PC-9 (cell line): ENCODE data around the gene DLG3. TPM values are rescaled to one million over a fixed set of nuclear protein-coding genes. Genes with fewer than 3 reads are reported as not detected.

Source experiments
- BruUV-seq: library from RNA; stranded (reverse); fragments of 400-500 nt; replicated peaks from 2 replicates; lab custom pipeline; 2021; lab: Mats Ljungman, UMichigan
- CTCF ChIA-PET: fragments of 300-600 bp; sonication (Branson Sonifier 250); formaldehyde crosslinking; loops from one replicate; lab custom pipeline; 2022; ENCODE audit warnings: antibody characterized with exemption; lab: Charles Lee
- POLR2A ChIA-PET: fragments of 300-600 bp; sonication (Branson Sonifier 250); formaldehyde crosslinking; loops from one replicate; lab custom pipeline; 2022; ENCODE audit warnings: antibody characterized with exemption; ENCODE audit not compliant: unreplicated experiment; lab: Charles Lee
- DNase-seq, 2 experiments: peaks; one replicate each; pipeline versions ENCODE4 v3.0.0 to v3.0.0-alpha.2; 2015 to 2022; ENCODE audit warnings: mixed read lengths in 1 of 2
- H2AFZ ChIP-seq: fragments of 200-600 bp; sonication (generic); 2 replicates; pipeline ENCODE4 v1.8.1; 2017; ENCODE audit warnings: antibody characterized with exemption
- H3F3A ChIP-seq: fragments of 200-600 bp; sonication (generic); 2 replicates; pipeline ENCODE4 v1.8.1; 2017; ENCODE audit warnings: antibody characterized with exemption, mild to moderate bottlenecking, low read depth; ENCODE audit not compliant: insufficient read depth
- H3K27ac ChIP-seq: fragments of 200-600 bp; sonication (generic); 2 replicates; pipeline ENCODE4 v1.6.1; 2016; ENCODE audit warnings: mixed run types
- H3K27me3 ChIP-seq: fragments of 200-600 bp; sonication (generic); 2 replicates; pipeline ENCODE4 v1.6.1; 2016; ENCODE audit warnings: low read depth, mixed run types; ENCODE audit not compliant: insufficient read depth
- H3K36me3 ChIP-seq: fragments of 200-600 bp; sonication (generic); 2 replicates; pipeline ENCODE4 v1.6.1; 2016; ENCODE audit warnings: low read depth, mixed run types
- H3K4me1 ChIP-seq: fragments of 200-600 bp; sonication (generic); replicated peaks from 2 replicates; pipeline ENCODE4 v1.6.1; 2016; ENCODE audit warnings: mixed run types; ENCODE audit not compliant: insufficient read depth
- H3K4me2 ChIP-seq: fragments of 200-600 bp; sonication (generic); 2 replicates; pipeline ENCODE4 v1.6.1; 2017; ENCODE audit warnings: mixed run types
- H3K4me3 ChIP-seq: fragments of 200-600 bp; sonication (generic); 2 replicates; pipeline ENCODE4 v1.6.1; 2016; ENCODE audit warnings: mixed run types
- H3K79me2 ChIP-seq: fragments of 200-600 bp; sonication (generic); 2 replicates; pipeline ENCODE4 v1.6.1; 2017; ENCODE audit warnings: low read depth, mixed run types
- H3K9me2 ChIP-seq: fragments of 200-600 bp; sonication (generic); 2 replicates; pipeline ENCODE4 v1.8.1; 2017; ENCODE audit warnings: mild to moderate bottlenecking; ENCODE audit not compliant: insufficient read depth
- H3K9me3 ChIP-seq: fragments of 200-600 bp; sonication (generic); 2 replicates; pipeline ENCODE4 v1.8.1; 2016; ENCODE audit warnings: low read depth; ENCODE audit not compliant: insufficient read depth
- H4K20me1 ChIP-seq: fragments of 200-600 bp; sonication (generic); 2 replicates; pipeline ENCODE4 v1.8.1; 2017; ENCODE audit not compliant: insufficient read depth
- EZH2 ChIP-seq: fragments of 200-600 bp; sonication (generic); IDR thresholded peaks from 2 replicates; pipeline ENCODE4 v1.8.0; 2017; ENCODE audit warnings: antibody characterized with exemption, low read depth
- intact Hi-C: fragments of 100-400 bp; cut with micrococcal nuclease; formaldehyde crosslinking; loops from one replicate; pipeline ENCODE4 v1.10.0; 2022; ENCODE audit not compliant: unreplicated experiment
- total RNA-seq: library from RNA; stranded (reverse); gene quantifications from 2 replicates; pipeline ENCODE4 v1.2.3, GENCODE V29; 2021
- TF ChIP-seq, protein P1 (sequence below): fragments of 200-600 bp; sonication (generic); conservative IDR thresholded peaks from 2 replicates; pipeline ENCODE4 v1.6.1; 2017; ENCODE audit warnings: mixed run types, antibody characterized with exemption, mild to moderate bottlenecking, moderate library complexity

DLG3 gene
- total RNA-seq, 1 experiment from 2014 or later = 61.1 TPM

DNA sequence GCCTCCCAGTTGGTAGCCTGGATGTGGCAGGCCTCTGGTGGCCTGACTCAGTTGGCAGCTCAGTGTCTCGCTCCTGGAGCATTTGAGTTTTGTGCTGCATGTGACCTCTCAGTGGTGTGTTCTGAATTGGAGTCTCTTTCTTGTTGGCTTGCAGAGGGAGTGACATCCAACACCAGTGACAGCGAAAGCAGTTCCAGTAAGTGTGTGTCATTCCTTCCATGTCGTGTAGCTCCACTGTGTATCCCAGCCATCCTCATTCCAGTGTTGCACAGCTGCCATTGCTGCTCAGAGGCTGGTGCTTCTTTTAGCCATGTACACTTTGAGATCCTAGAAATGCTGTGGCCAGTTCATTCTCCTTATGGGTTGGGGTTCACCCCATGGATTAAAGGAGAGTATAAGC lies 52.4 kb downstream of the DLG3 start:
- H3F3A ChIP-seq = no peaks in the 10 kb centered on the region
- no peaks in the 10 kb centered on the region for H3K27me3 ChIP-seq
- CTCF ChIA-PET = no interaction called here
- POLR2A ChIA-PET = no interaction called here
- no peaks in the 10 kb centered on the region for H3K9me2 ChIP-seq
- H3K27ac ChIP-seq = no peak overlapping the region
- 0 out of 2 replicates have a peak, but pooled peaks cover 4% of the 10 kb centered on the region for H3K36me3 ChIP-seq
- H3K4me3 ChIP-seq = no peak overlapping the region
- intact Hi-C loops = no loop called here
- no peaks in the 10 kb centered on the region for H4K20me1 ChIP-seq
- DNase-seq = no peak
- H3K4me2 ChIP-seq = no peak overlapping the region
- H3K79me2 ChIP-seq = no peaks in the 10 kb centered on the region
- H3K9me3 ChIP-seq = no peaks in the 10 kb centered on the region
- H3K4me1 ChIP-seq = no peaks in the 10 kb centered on the region
- TF ChIP-seq, protein P1, sequence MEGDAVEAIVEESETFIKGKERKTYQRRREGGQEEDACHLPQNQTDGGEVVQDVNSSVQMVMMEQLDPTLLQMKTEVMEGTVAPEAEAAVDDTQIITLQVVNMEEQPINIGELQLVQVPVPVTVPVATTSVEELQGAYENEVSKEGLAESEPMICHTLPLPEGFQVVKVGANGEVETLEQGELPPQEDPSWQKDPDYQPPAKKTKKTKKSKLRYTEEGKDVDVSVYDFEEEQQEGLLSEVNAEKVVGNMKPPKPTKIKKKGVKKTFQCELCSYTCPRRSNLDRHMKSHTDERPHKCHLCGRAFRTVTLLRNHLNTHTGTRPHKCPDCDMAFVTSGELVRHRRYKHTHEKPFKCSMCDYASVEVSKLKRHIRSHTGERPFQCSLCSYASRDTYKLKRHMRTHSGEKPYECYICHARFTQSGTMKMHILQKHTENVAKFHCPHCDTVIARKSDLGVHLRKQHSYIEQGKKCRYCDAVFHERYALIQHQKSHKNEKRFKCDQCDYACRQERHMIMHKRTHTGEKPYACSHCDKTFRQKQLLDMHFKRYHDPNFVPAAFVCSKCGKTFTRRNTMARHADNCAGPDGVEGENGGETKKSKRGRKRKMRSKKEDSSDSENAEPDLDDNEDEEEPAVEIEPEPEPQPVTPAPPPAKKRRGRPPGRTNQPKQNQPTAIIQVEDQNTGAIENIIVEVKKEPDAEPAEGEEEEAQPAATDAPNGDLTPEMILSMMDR = no peak
- no peak for TF ChIP-seq EZH2
- no peak overlapping the region for H2AFZ ChIP-seq
- no TSS peak for BruUV-seq

DNA sequence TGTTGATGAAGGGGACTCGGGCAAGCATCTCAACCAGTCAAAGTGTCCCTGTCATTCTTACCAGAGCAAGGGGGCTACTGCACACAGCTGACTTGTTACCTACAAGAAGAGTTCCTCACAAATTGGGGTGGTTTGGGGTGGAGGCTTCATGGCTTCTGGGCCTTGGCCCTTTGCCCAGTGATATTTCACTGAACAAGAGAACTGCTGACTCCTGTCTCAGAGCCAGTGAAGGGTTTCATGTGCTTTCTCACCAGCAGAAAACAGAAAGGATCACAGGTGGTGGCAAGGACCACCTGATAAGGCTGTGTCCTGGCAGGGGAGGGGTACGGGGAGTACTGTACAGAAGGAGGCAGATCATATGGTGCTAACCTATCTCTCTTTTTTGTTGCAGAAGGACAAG lies 53.5 kb downstream of the DLG3 start:
- 0 out of 2 replicates have a peak, but pooled peaks cover 4% of the 10 kb centered on the region for H3K36me3 ChIP-seq
- no peak overlapping the region for H3K4me3 ChIP-seq
- intact Hi-C loops = no loop called here
- no peaks in the 10 kb centered on the region for H4K20me1 ChIP-seq
- no peak overlapping the region for H3K27ac ChIP-seq
- H3K9me3 ChIP-seq = no peaks in the 10 kb centered on the region
- no peaks in the 10 kb centered on the region for H3K79me2 ChIP-seq
- no peaks in the 10 kb centered on the region for H3K9me2 ChIP-seq
- no peaks in the 10 kb centered on the region for H3F3A ChIP-seq
- no peaks in the 10 kb centered on the region for H3K27me3 ChIP-seq
- no peak overlapping the region for H2AFZ ChIP-seq
- TF ChIP-seq EZH2 = no peak
- ChIA-PET POLR2A (no interaction called here), CTCF (no interaction called here)
- DNase-seq = no peak
- no peak overlapping the region for H3K4me2 ChIP-seq
- H3K4me1 ChIP-seq = no peaks in the 10 kb centered on the region
- no TSS peak for BruUV-seq

DNA sequence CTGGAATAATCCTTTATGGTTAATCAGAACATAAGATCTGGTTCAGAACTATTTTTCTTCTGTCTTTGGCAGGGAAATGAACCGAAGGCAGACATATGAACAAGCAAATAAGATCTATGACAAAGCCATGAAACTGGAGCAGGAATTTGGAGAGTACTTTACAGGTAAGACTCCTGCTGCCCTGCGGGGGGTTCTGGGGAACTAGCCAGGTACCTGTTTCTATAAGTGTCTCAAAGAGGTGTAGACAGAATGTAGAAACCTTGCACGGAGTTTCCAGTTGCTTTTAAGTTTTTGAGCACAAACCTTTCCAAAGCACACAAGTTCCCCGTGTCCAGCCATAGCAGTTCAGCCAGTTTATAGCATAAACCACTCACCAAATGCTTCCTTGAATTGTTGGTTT lies 56.2 kb downstream of the DLG3 start:
- Histone ChIP-seq H3K79me2 (no peaks in the 10 kb centered on the region), H3K9me3 (no peaks in the 10 kb centered on the region), H3K4me3 (no peak overlapping the region), H3K27ac (no peak overlapping the region), H3K27me3 (no peaks in the 10 kb centered on the region), H2AFZ (no peak overlapping the region), H3K9me2 (no peaks in the 10 kb centered on the region), H3K4me1 (no peaks in the 10 kb centered on the region), H3F3A (no peaks in the 10 kb centered on the region), H3K36me3 (no peaks in the 10 kb centered on the region), H4K20me1 (no peaks in the 10 kb centered on the region), H3K4me2 (no peak overlapping the region)
- DNase-seq = no peak
- ChIA-PET CTCF (no interaction called here), POLR2A (no interaction called here)
- TF ChIP-seq, protein P1 = no peak
- no TSS peak for BruUV-seq
- intact Hi-C loops = no loop called here

DNA sequence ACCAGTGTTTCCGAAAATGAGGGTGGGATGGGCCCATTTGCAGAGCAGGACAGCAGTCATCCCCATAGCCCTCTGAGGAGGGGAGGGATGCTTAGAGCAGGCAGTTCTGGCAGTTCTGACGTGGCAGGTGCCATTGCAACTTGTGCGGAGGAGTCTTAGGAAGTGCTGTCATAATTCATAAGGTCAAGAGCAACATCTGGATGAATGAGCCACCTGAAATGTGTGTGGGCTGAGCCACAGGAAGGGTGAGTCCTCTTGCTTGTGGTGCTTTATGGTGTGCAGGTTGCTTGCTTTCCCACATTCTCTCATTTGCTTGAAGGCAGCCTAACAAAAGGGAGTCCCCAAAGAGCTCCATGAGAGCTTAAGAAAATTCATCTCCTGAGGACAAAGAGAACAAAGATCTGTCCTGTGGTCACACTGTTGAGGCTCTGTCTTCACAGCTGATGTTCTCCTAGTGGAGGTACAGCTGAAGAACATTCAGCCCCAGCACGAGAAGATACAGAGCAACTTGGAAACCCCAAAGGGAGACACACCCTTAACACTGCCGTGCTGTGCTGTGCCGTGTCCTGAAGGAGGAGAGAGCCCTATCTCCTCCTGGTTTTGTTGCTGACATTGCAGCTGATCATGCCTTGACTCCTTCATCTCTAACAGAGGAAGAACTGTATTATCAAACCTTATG lies 60.3 kb downstream of the DLG3 start:
- ChIA-PET POLR2A (no interaction called here), CTCF (no interaction called here)
- Histone ChIP-seq H3K36me3 (no peaks in the 10 kb centered on the region), H3K9me2 (no peaks in the 10 kb centered on the region), H3K4me2 (no peak overlapping the region), H3F3A (no peaks in the 10 kb centered on the region), H3K4me1 (peaks cover 12% of the 10 kb centered on the region), H3K9me3 (no peaks in the 10 kb centered on the region), H3K79me2 (no peaks in the 10 kb centered on the region), H3K27ac (no peak overlapping the region), H3K4me3 (no peak overlapping the region), H2AFZ (no peak overlapping the region), H4K20me1 (no peaks in the 10 kb centered on the region), H3K27me3 (no peaks in the 10 kb centered on the region)
- no peak for DNase-seq
- no TSS peak for BruUV-seq
- TF ChIP-seq, protein P1 = no peak
- no peak for TF ChIP-seq EZH2
- intact Hi-C loops = no loop called here
